B cell (primary cell): Measurements from ENCODE around the gene HDAC6. TPM values are rescaled to one million over a fixed set of nuclear protein-coding genes. Genes with fewer than 3 reads are reported as not detected.

Experiments used
- ATAC-seq: fragments of 200-7000 bp; cut with Tn5 transposase; one replicate; pipeline ENCODE4 v1.10.0; 2021; ENCODE audit warnings: low read depth, mild to moderate bottlenecking, moderate number of reproducible peaks, moderate library complexity
- CTCF ChIA-PET: fragments of 350-600 bp; sonication (Branson Sonifier 250); formaldehyde crosslinking; loops from one replicate; lab custom pipeline; 2021; ENCODE audit warnings: antibody characterized with exemption, inconsistent platforms; lab: Charles Lee
- POLR2A ChIA-PET: fragments of 350-600 bp; sonication (Branson Sonifier 250); formaldehyde crosslinking; loops from one replicate; lab custom pipeline; 2021; ENCODE audit warnings: antibody characterized with exemption; lab: Charles Lee
- DNase-seq: peaks from one replicate; pipeline ENCODE4 v3.0.0; 2013
- H2AFZ ChIP-seq: 2 replicates; pipeline ENCODE4 v1.6.1; 2012; ENCODE audit warnings: mild to moderate bottlenecking, low read depth, low read length; ENCODE audit not compliant: insufficient read depth, poor library complexity, severe bottlenecking
- H3K27ac ChIP-seq, 2 donors: 1 replicate in 1 of 2; 2 replicates in 1 of 2; pipeline ENCODE4 v1.5.1; 2012 to 2013; ENCODE audit warnings: low read length in 2 of 2, mild to moderate bottlenecking in 2 of 2, moderate library complexity in 1 of 2
- H3K27me3 ChIP-seq, 4 experiments: fragments of 200-600 bp in 1 of 4; sonication (generic) in 1 of 4; replicated peaks in 1 of 4; 1 replicate in 2 of 4; 2 replicates in 2 of 4; pipeline versions ENCODE4 v1.6.1 to v1.7.0; 2013 to 2016; ENCODE audit warnings: low read length in 3 of 4, mild to moderate bottlenecking in 2 of 4, mixed read lengths in 1 of 4, moderate library complexity in 1 of 4; ENCODE audit not compliant: insufficient read depth in 4 of 4, control insufficient read depth in 3 of 4; ENCODE audit errors: control extremely low read depth in 1 of 4
- H3K36me3 ChIP-seq, 2 experiments: replicated peaks in 1 of 2; 1 replicate in 1 of 2; 2 replicates in 1 of 2; pipeline versions ENCODE4 v1.6.1 to v1.7.1; 2013; ENCODE audit warnings: low read length in 1 of 2; ENCODE audit not compliant: insufficient read depth in 2 of 2, control insufficient read depth in 1 of 2; ENCODE audit errors: control extremely low read depth in 1 of 2, extremely low read depth in 1 of 2
- H3K4me1 ChIP-seq, 2 donors: fragments of 200-600 bp in 1 of 2; sonication (generic) in 1 of 2; 1 replicate in 1 of 2; 2 replicates in 1 of 2; pipeline versions ENCODE4 v1.5.1 to v1.6.1; 2013 to 2017; ENCODE audit warnings: low read length in 2 of 2; ENCODE audit not compliant: control insufficient read depth in 2 of 2, insufficient read depth in 2 of 2
- H3K4me2 ChIP-seq: replicated peaks from 2 replicates; pipeline ENCODE3; 2012; ENCODE audit warnings: mild to moderate bottlenecking, low read depth, low read length; ENCODE audit not compliant: poor library complexity, severe bottlenecking
- H3K4me3 ChIP-seq, 5 experiments: fragments of 200-600 bp in 1 of 5; sonication (generic) in 1 of 5; 1 replicate in 3 of 5; 2 replicates in 2 of 5; pipeline versions ENCODE4 v1.5.1 to v1.7.0; 2011 to 2016; ENCODE audit warnings: low read length in 4 of 5, mild to moderate bottlenecking in 4 of 5, low read depth in 2 of 5, control low read depth in 1 of 5, moderate library complexity in 1 of 5; ENCODE audit not compliant: insufficient read depth in 1 of 5; ENCODE audit errors: control extremely low read depth in 1 of 5, extremely low read depth in 1 of 5
- H3K79me2 ChIP-seq: fragments of 200-600 bp; sonication (generic); one replicate; pipeline ENCODE4 v1.6.0; 2016; ENCODE audit warnings: low read length; ENCODE audit not compliant: control insufficient read depth, insufficient read depth
- H3K9ac ChIP-seq: fragments of 200-600 bp; sonication (generic); 2 replicates; pipeline ENCODE4 v1.6.1; 2017; ENCODE audit warnings: mild to moderate bottlenecking, low read length, moderate library complexity
- H3K9me3 ChIP-seq, 3 donors: one replicate each; pipeline versions ENCODE4 v1.6.1 to v1.7.1; 2013; ENCODE audit warnings: low read length in 2 of 3; ENCODE audit not compliant: control insufficient read depth in 2 of 3, insufficient read depth in 1 of 3; ENCODE audit errors: control extremely low read depth in 1 of 3
- H4K20me1 ChIP-seq: 2 replicates; pipeline ENCODE4 v1.6.0; 2012; ENCODE audit warnings: mild to moderate bottlenecking, low read length; ENCODE audit not compliant: insufficient read depth, control insufficient read depth, poor library complexity, severe bottlenecking
- H3K27ac Mint-ChIP-seq: one replicate; pipeline ENCODE4 v1.8.0; 2021; ENCODE audit warnings: mixed read lengths
- H3K27me3 Mint-ChIP-seq: one replicate; pipeline ENCODE4 v1.8.0; 2021; ENCODE audit warnings: mixed read lengths
- H3K4me1 Mint-ChIP-seq: one replicate; pipeline ENCODE4 v1.8.0; 2021; ENCODE audit warnings: mixed read lengths
- H3K4me3 Mint-ChIP-seq: one replicate; pipeline ENCODE4 v1.8.0; 2021; ENCODE audit warnings: mixed read lengths
- H3K9me3 Mint-ChIP-seq: one replicate; pipeline ENCODE4 v1.8.0; 2022; ENCODE audit warnings: mixed read lengths; ENCODE audit not compliant: insufficient read depth
- CTCF ChIP-seq: fragments of 200-600 bp; IDR thresholded peaks from one replicate; pipeline ENCODE4 v1.8.0; 2022; ENCODE audit warnings: antibody characterized with exemption, mild to moderate bottlenecking
- EZH2 ChIP-seq: IDR thresholded peaks from 2 replicates; pipeline ENCODE4 v1.6.1; 2012; ENCODE audit warnings: borderline replicate concordance, low read depth, mild to moderate bottlenecking, moderate library complexity, low read length; ENCODE audit not compliant: insufficient read depth, poor library complexity, severe bottlenecking
- WGBS: methylation state at CpG from one replicate; pipeline ENCODE4 v1.1.5; 2013; ENCODE audit warnings: missing lambda C conversion rate; ENCODE audit not compliant: insufficient coverage; 5-methylcytosine and 5-hydroxymethylcytosine counted together
- intact Hi-C: fragments of 100-400 bp; cut with micrococcal nuclease; formaldehyde crosslinking; loops from one replicate; pipeline ENCODE4 v1.10.0; 2022
- polyA plus RNA-seq: library from polyadenylated mRNA; depleted of rRNA; stranded (reverse); fragments of >200 nt; gene quantifications from 2 replicates; pipeline ENCODE4 v1.2.3, GENCODE V29; 2012
- total RNA-seq, 2 donors: library from RNA; stranded (reverse); fragments of 120-200 nt in 1 of 2; gene quantifications; 1 replicate in 1 of 2; 2 replicates in 1 of 2; pipeline versions ENCODE4 v1.2.3 to v1.2.4, GENCODE V29; 2013 to 2022

Gene HDAC6
- total and polyA plus RNA-seq, 2 donors (not counting 1 experiment from before 2014, with no cell fraction given) = 125 to 168 TPM

DNA sequence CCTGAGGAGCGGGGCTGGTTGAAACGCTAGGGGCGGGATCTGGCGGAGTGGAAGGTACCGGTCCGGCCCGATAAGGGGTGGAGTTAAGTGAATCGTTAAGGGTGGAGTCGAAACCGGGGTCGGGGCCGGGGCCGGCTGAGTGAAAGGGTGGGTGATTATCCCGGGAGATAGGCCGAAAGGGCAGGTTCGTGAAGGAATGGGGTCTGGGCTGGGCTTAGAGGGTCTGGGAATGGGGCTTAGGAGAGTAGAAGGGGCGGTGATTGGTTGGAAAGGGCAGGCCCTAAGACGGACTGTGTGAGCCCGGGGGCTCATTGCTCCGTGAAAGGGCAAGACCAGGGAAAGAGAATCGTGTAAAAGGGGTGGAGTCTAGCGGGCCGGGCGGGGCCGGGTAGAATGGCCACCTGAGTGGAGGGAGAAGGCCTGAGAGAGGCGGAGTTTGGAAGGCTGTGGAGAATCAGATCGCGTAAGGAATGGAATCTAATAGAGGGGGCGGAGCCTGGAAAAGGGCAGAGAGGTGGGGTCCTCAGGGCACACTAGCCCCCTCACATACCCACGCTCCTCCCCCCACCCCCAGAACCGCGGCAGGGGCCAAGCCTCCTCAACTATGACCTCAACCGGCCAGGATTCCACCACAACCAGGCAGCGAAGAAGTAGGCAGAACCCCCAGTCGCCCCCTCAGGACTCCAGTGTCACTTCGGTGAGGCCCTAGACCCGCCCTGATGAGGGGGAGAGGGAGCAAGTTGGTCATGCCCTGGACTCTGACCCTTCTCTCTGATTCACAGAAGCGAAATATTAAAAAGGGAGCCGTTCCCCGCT, 430 bp downstream of the HDAC6 start:
- H3K4me3 Mint-ChIP-seq = peak overlapping the region; percentile 96
- peak overlapping the region; percentile 95 to 96 for H3K27ac ChIP-seq
- H2AFZ ChIP-seq = peak overlapping the region; percentile 81
- H3K9ac ChIP-seq = peak overlapping the region; percentile 78
- POLR2A ChIA-PET = interaction anchor here (0.6 to 1.5 kb wide), 9 partner anchors 65 to 1646 kb away, joined by 3 to 9 read pairs (median 4); partner anchors contain the start of genes PQBP1, TBC1D25 and TIMM17B
- no peaks in the 10 kb centered on the region for H3K9me3 ChIP-seq
- no peaks in the 10 kb centered on the region for H4K20me1 ChIP-seq
- peaks cover 14% of the 10 kb centered on the region for H3K4me1 Mint-ChIP-seq
- no peaks in the 10 kb centered on the region for H3K27me3 ChIP-seq
- CTCF ChIA-PET = interaction anchor here (1.0 to 1.5 kb wide), 5 partner anchors 119 to 354 kb away, joined by 3 to 7 read pairs (median 3); partner anchors contain the start of gene WAS
- WGBS = 10% methylated on average over 19 of the region's 40 CpGs
- peak overlapping the region; percentile 98 for H3K27ac Mint-ChIP-seq
- intact Hi-C loops = loop anchor here (1.0 to 5.0 kb wide), 6 partner anchors 65 to 325 kb away; partner anchors contain the start of genes FTSJ1, SUV39H1 and TFE3
- DNase-seq = no peak
- peak overlapping the region; percentile 28 to 77 (median 72) for H3K4me3 ChIP-seq
- H3K27me3 Mint-ChIP-seq = no peaks in the 10 kb centered on the region
- no peak for TF ChIP-seq EZH2
- TF ChIP-seq CTCF = no peak
- peaks cover 0 to 5% of the 10 kb centered on the region in 2 experiments for H3K36me3 ChIP-seq
- H3K4me2 ChIP-seq = peak overlapping the region; percentile 77
- peak; percentile 34 for ATAC-seq
- no peaks in the 10 kb centered on the region for H3K9me3 Mint-ChIP-seq
- no peaks in the 10 kb centered on the region for H3K79me2 ChIP-seq
- H3K4me1 ChIP-seq = peaks cover 4 to 16% of the 10 kb centered on the region in 2 donors

DNA sequence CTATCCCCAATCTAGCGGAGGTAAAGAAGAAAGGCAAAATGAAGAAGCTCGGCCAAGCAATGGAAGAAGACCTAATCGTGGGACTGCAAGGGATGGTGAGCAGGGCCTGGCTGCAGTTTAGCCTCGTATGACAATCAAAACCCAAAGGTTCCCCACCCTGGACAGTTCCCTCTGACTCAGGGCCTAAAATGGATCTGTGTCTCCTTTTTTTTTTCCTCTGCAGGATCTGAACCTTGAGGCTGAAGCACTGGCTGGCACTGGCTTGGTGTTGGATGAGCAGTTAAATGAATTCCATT, 986 bp downstream of the HDAC6 start:
- Mint-ChIP-seq H3K4me1 (peaks cover 14% of the 10 kb centered on the region), H3K27me3 (no peaks in the 10 kb centered on the region), H3K27ac (peak overlapping the region; percentile 98), H3K4me3 (peak overlapping the region; percentile 96), H3K9me3 (no peaks in the 10 kb centered on the region)
- H3K79me2 ChIP-seq = no peaks in the 10 kb centered on the region
- H3K4me2 ChIP-seq = peak overlapping the region; percentile 77
- DNase-seq (no peak), ATAC-seq (no peak)
- peak overlapping the region; percentile 78 for H3K9ac ChIP-seq
- H3K27ac ChIP-seq = peak overlapping the region; percentile 95 to 96
- TF ChIP-seq EZH2 (no peak), CTCF (no peak)
- intact Hi-C loops = loop anchor here (1.0 to 5.0 kb wide), 6 partner anchors 66 to 326 kb away; partner anchors contain the start of genes FTSJ1, SUV39H1 and TFE3
- no peaks in the 10 kb centered on the region for H3K27me3 ChIP-seq
- peak overlapping the region in 3 of 5 experiments; percentile 65 to 75 (median 72) for H3K4me3 ChIP-seq
- peaks cover 4 to 16% of the 10 kb centered on the region in 2 donors for H3K4me1 ChIP-seq
- peaks cover 0 to 6% of the 10 kb centered on the region in 2 experiments for H3K36me3 ChIP-seq
- 100% methylated on average over 1 of the region's 4 CpGs for WGBS
- no peaks in the 10 kb centered on the region for H3K9me3 ChIP-seq
- POLR2A ChIA-PET = interaction anchor here (0.7 kb wide), 1 partner anchor 235 kb away, joined by 3 read pairs; no protein-coding TSS in a partner anchor
- H4K20me1 ChIP-seq = no peaks in the 10 kb centered on the region
- CTCF ChIA-PET = no interaction called here
- peak overlapping the region; percentile 81 for H2AFZ ChIP-seq
